Measurements from ENCODE around the gene SLC25A34. TPM values are rescaled to one million over a fixed set of nuclear protein-coding genes. Genes with fewer than 3 reads are reported as not detected.

SLC25A34 gene
- polyA plus RNA-seq, 4 donors = 3.2 to 51.2 (median 24.8) TPM

- H3K4me3 ChIP-seq (ENCODE audit: low read depth in 1 of 3, low read length in 3 of 3) = peak overlapping the region; percentile 13 to 95 (median 85)
- FAIRE-seq = no peak
These were observed 20.3 kb downstream of the SLC25A34 start for GRCh38 chr1:15756143-15757015.

DNA sequence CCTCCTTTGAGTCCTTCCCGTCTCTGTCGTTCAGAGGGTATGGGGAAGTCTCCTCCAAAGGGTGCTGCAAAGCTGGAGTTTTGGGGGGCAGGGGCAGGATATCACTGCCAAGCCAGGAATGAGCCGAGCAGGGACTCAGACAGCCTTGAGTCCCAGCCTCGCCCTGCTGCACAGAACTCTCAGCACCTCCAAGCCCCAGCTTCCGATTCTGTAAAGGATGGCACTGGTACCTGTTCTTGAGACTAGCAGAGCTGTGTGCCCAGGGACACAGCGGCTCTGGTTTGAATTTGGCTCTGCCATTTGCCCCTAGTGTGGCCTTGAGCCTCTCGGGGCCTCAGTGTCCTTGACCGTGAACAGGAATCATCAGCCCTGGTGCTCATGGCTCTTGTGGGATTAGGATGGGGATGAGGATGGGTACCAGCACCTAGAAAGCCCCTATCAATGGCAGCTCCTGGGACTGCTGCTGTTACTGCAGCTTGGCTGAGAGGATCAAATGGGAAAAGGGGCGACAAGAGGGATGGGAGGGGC is 21.0 kb downstream of the SLC25A34 start:
- H3K4me1 ChIP-seq (ENCODE audit: control insufficient read depth in 3 of 3, insufficient read depth in 2 of 3, low read depth in 1 of 3, low read length in 2 of 3) = peaks cover 0 to 50% (median 0%) of the 10 kb centered on the region in 3 donors
- H3K4me3 ChIP-seq (ENCODE audit: low read depth in 1 of 3, low read length in 3 of 3) = peak overlapping the region; percentile 13 to 95 (median 85)
- peaks cover 0 to 3% of the 10 kb centered on the region in 2 donors for H3K9me3 ChIP-seq (ENCODE audit: control insufficient read depth in 2 of 2, insufficient read depth in 1 of 2, low read depth in 1 of 2, low read length in 1 of 2)
- H3K27me3 ChIP-seq (ENCODE audit: control insufficient read depth in 3 of 3, insufficient read depth in 3 of 3, low read length in 3 of 3) = no peaks in the 10 kb centered on the region
- peak overlapping the region; percentile 83 to 86 (median 85) for H3K27ac ChIP-seq (ENCODE audit: low read depth in 1 of 3, low read length in 2 of 3)
- DNase-seq (peak; percentile 35 to 46), FAIRE-seq (no peak)
- peaks cover 0 to 19% (median 0%) of the 10 kb centered on the region in 3 donors for H3K36me3 ChIP-seq (ENCODE audit: control insufficient read depth in 3 of 3, insufficient read depth in 2 of 3, low read depth in 1 of 3, low read length in 3 of 3)
- 16 to 55% (median 33%) methylated on average over 8 to 9 of the region's 9 CpGs for WGBS, 3 donors

More at GRCh38 chr1:15756143-15757015, 20.3 kb downstream of the SLC25A34 start:
- H3K27me3 ChIP-seq (ENCODE audit: control insufficient read depth in 3 of 3, insufficient read depth in 3 of 3, low read length in 3 of 3) = no peaks in the 10 kb centered on the region
- peaks cover 0 to 45% (median 0%) of the 10 kb centered on the region in 3 donors for H3K4me1 ChIP-seq (ENCODE audit: control insufficient read depth in 3 of 3, insufficient read depth in 2 of 3, low read depth in 1 of 3, low read length in 2 of 3)
- H3K36me3 ChIP-seq (ENCODE audit: control insufficient read depth in 3 of 3, insufficient read depth in 2 of 3, low read depth in 1 of 3, low read length in 3 of 3) = peaks cover 0 to 14% (median 0%) of the 10 kb centered on the region in 3 donors
- H3K9me3 ChIP-seq (ENCODE audit: control insufficient read depth in 2 of 2, insufficient read depth in 1 of 2, low read depth in 1 of 2, low read length in 1 of 2) = peaks cover 0 to 3% of the 10 kb centered on the region in 2 donors
- 10 to 40% (median 19%) methylated on average over 21 of the region's 21 CpGs for WGBS, 3 donors
- peak; percentile 62 to 91 for DNase-seq
- H3K27ac ChIP-seq (ENCODE audit: low read depth in 1 of 3, low read length in 2 of 3) = peak overlapping the region; percentile 83 to 86 (median 85)

DNA sequence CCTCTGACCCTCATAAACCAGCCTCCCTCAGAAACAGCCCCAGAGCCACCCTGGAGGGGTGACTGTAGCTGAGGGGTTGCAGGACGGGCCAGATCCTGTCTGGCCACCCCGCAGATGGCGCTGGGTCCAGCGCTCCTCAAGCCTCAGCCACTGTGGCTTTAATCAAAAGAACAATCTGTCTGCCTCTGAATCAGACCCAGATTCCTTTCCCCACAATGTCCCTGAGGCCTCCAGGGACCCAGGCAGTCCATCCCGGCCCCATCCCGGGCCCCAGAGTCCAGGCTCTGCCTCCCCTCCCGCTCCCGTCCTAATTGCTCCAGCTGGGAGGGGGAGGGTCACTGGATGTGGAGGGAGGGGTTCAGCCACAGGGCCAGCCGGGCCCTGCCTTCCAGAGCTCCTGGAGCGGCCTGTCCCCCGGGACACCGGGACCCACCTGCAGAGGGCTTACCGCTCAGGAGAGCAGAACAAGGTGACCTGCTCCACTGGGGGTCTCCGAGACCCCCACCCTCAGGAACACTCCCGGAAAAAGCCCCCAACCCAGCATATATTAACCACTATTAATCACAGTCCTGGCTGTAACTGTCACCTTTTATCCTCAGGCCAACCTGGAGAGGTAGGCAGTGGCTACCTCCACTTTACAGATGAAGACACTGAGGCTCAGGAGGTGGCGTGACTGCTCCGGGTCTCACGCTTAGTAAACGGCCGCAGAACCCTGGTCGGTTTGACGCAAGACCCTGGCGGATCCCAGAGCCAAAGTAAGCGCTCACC is 21.7 kb downstream of the SLC25A34 start:
- peaks cover 0 to 24% (median 0%) of the 10 kb centered on the region in 3 donors for H3K36me3 ChIP-seq (ENCODE audit: control insufficient read depth in 3 of 3, insufficient read depth in 2 of 3, low read depth in 1 of 3, low read length in 3 of 3)
- WGBS, 3 donors = 4 to 12% (median 10%) methylated on average over 21 to 24 of the region's 24 CpGs
- H3K4me3 ChIP-seq (ENCODE audit: low read depth in 1 of 3, low read length in 3 of 3) = peak overlapping the region; percentile 63 to 95 (median 85)
- peak; percentile 73 to 83 for DNase-seq
- H3K27me3 ChIP-seq (ENCODE audit: control insufficient read depth in 3 of 3, insufficient read depth in 3 of 3, low read length in 3 of 3) = no peaks in the 10 kb centered on the region
- no peak for FAIRE-seq
- H3K4me1 ChIP-seq (ENCODE audit: control insufficient read depth in 3 of 3, insufficient read depth in 2 of 3, low read depth in 1 of 3, low read length in 2 of 3) = peaks cover 0 to 50% (median 0%) of the 10 kb centered on the region in 3 donors
- H3K27ac ChIP-seq (ENCODE audit: low read depth in 1 of 3, low read length in 2 of 3) = peak overlapping the region; percentile 83 to 86 (median 85)
- H3K9me3 ChIP-seq (ENCODE audit: control insufficient read depth in 2 of 2, insufficient read depth in 1 of 2, low read depth in 1 of 2, low read length in 1 of 2) = peaks cover 0 to 3% of the 10 kb centered on the region in 2 donors

DNA sequence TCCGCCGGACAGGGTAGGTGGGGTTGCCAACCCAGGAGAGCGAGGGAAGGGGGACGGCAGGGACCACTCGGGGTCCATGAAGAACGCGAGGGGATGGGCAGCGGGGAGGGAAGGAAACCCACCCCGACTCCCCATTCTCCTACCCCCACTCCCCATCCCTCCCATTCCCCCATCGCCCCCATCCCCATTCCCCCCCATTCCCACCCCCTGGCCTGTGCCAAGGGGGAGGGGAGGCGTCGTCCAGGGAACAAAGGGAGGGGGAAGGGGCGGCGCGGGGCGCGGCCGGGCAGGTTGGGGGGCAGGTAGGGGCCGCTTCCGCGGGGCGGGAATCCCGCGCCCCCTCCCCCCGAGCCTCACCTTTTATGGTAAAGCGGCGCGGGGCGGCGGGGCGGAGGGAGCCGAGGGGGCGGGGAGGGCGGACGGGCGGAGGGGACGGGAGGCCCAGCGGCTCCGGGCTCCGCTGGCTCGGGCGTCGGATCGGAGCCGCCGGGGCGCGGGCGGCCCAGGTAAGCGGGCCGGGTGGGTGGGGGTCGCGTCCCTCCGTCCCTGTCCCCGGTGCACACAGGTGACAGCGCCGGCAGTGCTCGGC is 22.4 kb downstream of the SLC25A34 start, which contains the start of gene FBLIM1:
FBLIM1 (plus strand) TSS at position 453 of the 589 bp plus-strand sequence. CDS start 6,189 bp downstream, outside the sequence.
- H3K36me3 ChIP-seq (ENCODE audit: control insufficient read depth in 3 of 3, insufficient read depth in 2 of 3, low read depth in 1 of 3, low read length in 3 of 3) = peaks cover 0 to 26% (median 0%) of the 10 kb centered on the region in 3 donors
- FAIRE-seq = no peak
- 2 to 6% (median 2%) methylated on average over 7 to 58 of the region's 58 CpGs for whole genome bisulfite sequencing, 3 donors

DNA sequence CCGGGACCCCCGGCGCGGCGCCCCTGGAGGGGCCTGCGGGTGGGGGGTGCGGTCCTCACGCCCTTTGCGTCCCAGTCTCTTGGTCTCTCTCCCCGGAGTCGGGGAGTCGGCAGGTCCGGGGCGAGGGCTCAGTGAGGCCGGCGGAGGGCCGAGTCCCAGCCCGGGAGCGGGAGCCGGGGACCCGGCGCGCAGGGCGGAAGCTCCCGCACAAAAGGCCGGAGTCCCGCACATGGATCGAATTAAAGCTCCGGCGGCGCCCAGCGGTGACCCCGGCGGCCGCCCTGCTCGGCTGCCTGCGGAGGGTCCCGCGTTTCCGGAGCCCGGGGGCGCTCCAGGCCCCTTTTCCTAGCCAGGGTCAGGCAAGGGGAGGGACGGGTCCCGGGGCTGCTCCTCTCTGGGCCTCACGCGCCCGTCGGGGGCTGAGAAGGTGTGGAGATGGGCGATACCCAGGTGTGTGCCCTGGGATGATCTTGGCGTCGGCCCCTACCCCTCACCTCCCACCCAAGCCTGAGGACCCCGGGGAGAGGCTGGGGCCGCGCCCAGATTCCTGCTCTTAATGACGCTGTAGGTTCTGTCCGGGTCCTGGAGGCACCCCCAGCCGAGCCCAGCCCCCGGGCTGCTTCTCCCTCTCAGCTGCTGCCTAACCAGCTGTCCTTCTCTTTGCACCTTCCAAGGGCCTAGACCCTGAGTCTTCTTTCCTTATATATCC is 23.0 kb downstream of the SLC25A34 start:
- Histone ChIP-seq H3K4me1 (ENCODE audit: control insufficient read depth in 3 of 3, insufficient read depth in 2 of 3, low read depth in 1 of 3, low read length in 2 of 3) (peaks cover 0 to 54% (median 4%) of the 10 kb centered on the region in 3 donors), H3K9me3 (ENCODE audit: control insufficient read depth in 2 of 2, insufficient read depth in 1 of 2, low read depth in 1 of 2, low read length in 1 of 2) (peaks cover 0 to 3% of the 10 kb centered on the region in 2 donors), H3K4me3 (ENCODE audit: low read depth in 1 of 3, low read length in 3 of 3) (peak overlapping the region; percentile 63 to 95 (median 85)), H3K27ac (ENCODE audit: low read depth in 1 of 3, low read length in 2 of 3) (peak overlapping the region; percentile 66 to 84 (median 77)), H3K36me3 (ENCODE audit: control insufficient read depth in 3 of 3, insufficient read depth in 2 of 3, low read depth in 1 of 3, low read length in 3 of 3) (peaks cover 0 to 28% (median 0%) of the 10 kb centered on the region in 3 donors), H3K27me3 (ENCODE audit: control insufficient read depth in 3 of 3, insufficient read depth in 3 of 3, low read length in 3 of 3) (no peaks in the 10 kb centered on the region)
- 4 to 6% (median 6%) methylated on average over 27 to 58 of the region's 58 CpGs for WGBS, 3 donors
- peak in 1 of 2 donors; percentile 68 for DNase-seq
- FAIRE-seq = no peak

More for the DNA sequence above, 22.4 kb downstream of the SLC25A34 start, which contains the start of gene FBLIM1:
- Histone ChIP-seq H3K27me3 (ENCODE audit: control insufficient read depth in 3 of 3, insufficient read depth in 3 of 3, low read length in 3 of 3) (no peaks in the 10 kb centered on the region), H3K9me3 (ENCODE audit: control insufficient read depth in 2 of 2, insufficient read depth in 1 of 2, low read depth in 1 of 2, low read length in 1 of 2) (peaks cover 0 to 3% of the 10 kb centered on the region in 2 donors), H3K27ac (ENCODE audit: low read depth in 1 of 3, low read length in 2 of 3) (peak within 1 kb of the TSS; percentile 84 to 86 (median 85)), H3K4me3 (ENCODE audit: low read depth in 1 of 3, low read length in 3 of 3) (peak within 1 kb of the TSS; percentile 63 to 95 (median 85)), H3K4me1 (ENCODE audit: control insufficient read depth in 3 of 3, insufficient read depth in 2 of 3, low read depth in 1 of 3, low read length in 2 of 3) (peaks cover 0 to 50% (median 0%) of the 10 kb centered on the region in 3 donors)
- DNase-seq = peak in 1 of 2 donors; percentile 69

DNA sequence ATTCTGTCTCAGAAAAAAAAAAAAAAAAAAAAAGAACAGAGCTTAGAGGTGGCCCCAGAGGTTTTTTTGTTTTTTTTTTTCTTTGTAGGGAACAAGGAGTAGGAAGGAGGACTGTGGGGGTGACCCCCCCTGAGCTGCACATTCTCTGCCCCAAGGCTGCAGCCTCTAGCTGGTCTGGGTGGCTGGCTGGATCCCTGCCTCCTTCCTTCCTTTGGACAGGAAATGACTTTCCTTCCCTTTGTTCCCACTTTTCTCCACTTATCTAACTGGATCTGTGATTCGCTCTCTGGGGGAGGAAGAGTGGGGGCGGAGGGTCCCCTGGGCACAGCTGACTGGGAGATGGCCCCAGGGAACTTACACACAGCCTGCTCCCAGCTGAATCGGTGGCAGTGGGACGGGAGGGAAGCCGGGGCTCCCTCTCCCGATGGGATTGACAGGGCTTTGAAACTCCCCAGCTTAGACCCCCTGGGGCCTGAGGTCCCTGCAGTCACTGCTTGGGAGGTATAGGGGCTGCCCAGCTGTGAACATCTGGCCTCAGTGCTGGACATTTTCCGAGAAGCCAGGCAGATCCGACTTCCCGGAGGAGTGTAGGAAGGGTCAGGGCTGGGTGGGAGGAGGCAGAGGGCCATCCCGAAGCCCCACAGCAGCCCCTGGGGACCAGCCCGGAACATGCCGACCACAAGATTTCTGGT is 24.6 kb downstream of the SLC25A34 start:
- peak overlapping the region in 1 of 3 donors; percentile 95 for H3K4me3 ChIP-seq (ENCODE audit: low read depth in 1 of 3, low read length in 3 of 3)
- WGBS, 3 donors = 38 to 76% (median 71%) methylated on average over 11 to 12 of the region's 12 CpGs
- peaks cover 4 to 57% (median 5%) of the 10 kb centered on the region in 3 donors for H3K4me1 ChIP-seq (ENCODE audit: control insufficient read depth in 3 of 3, insufficient read depth in 2 of 3, low read depth in 1 of 3, low read length in 2 of 3)
- H3K36me3 ChIP-seq (ENCODE audit: control insufficient read depth in 3 of 3, insufficient read depth in 2 of 3, low read depth in 1 of 3, low read length in 3 of 3) = peaks cover 0 to 44% (median 5%) of the 10 kb centered on the region in 3 donors
- H3K27me3 ChIP-seq (ENCODE audit: control insufficient read depth in 3 of 3, insufficient read depth in 3 of 3, low read length in 3 of 3) = no peaks in the 10 kb centered on the region
- FAIRE-seq (no peak), DNase-seq (peak in 1 of 2 donors; percentile 65)
- H3K27ac ChIP-seq (ENCODE audit: low read depth in 1 of 3, low read length in 2 of 3) = peak overlapping the region; percentile 17 to 84 (median 83)
- no peaks in the 10 kb centered on the region for H3K9me3 ChIP-seq (ENCODE audit: control insufficient read depth in 2 of 2, insufficient read depth in 1 of 2, low read depth in 1 of 2, low read length in 1 of 2)
